HepG2 (cell line): ENCODE data around the gene FAM200B. TPM values are rescaled to one million over a fixed set of nuclear protein-coding genes. Genes with fewer than 3 reads are reported as not detected.

Experiments used
- ATAC-seq: fragments of 200-7000 bp; cut with Tn5 transposase; 3 replicates; pipeline ENCODE4 v1.9.1; 2020; ENCODE audit warnings: mild to moderate bottlenecking, moderate library complexity
- BruUV-seq: library from RNA; stranded (reverse); fragments of 400-500 nt; replicated peaks from 2 replicates; lab custom pipeline; 2021; lab: Mats Ljungman, UMichigan
- CTCF ChIA-PET: fragments of 300-600 bp; formaldehyde crosslinking; extraction: SDS; loops from one replicate; lab custom pipeline; 2021; ENCODE audit warnings: low total read pairs, inconsistent platforms, low intra/inter-chr PET ratio; lab: Yijun Ruan, JAX
- POLR2A ChIA-PET: fragments of 350-600 bp; sonication (Branson Sonifier 250); formaldehyde crosslinking; loops from one replicate; lab custom pipeline; 2020; ENCODE audit warnings: antibody characterized with exemption, inconsistent platforms; lab: Yijun Ruan, JAX
- DNase-seq: peaks from one replicate; pipeline ENCODE4 v3.0.0-alpha.2; 2015; ENCODE audit warnings: low spot score
- FAIRE-seq: peaks from 3 replicates; lab custom pipeline; 2011; peaks lifted over from hg19 to GRCh38; lab: Jason Lieb, UNC
- H2AFZ ChIP-seq: one replicate; pipeline ENCODE4 v1.6.1; 2011; ENCODE audit warnings: low read length, inconsistent platforms
- H3K27ac ChIP-seq: fragments of 300-600 bp; 3 replicates; pipeline ENCODE4 v1.8.0; 2011; ENCODE audit warnings: mixed run types, mild to moderate bottlenecking, mixed read lengths, low read length, inconsistent platforms; ENCODE audit not compliant: insufficient read depth; ENCODE audit errors: extremely low read length
- H3K27me3 ChIP-seq, 2 experiments: fragments of 200-600 bp in 1 of 2; 2 replicates in 1 of 2; 3 replicates in 1 of 2; pipeline versions ENCODE4 v1.6.0 to v1.8.0; 2011; ENCODE audit warnings: low read length in 2 of 2, mild to moderate bottlenecking in 2 of 2, moderate library complexity in 2 of 2, inconsistent platforms in 1 of 2; ENCODE audit not compliant: insufficient read depth in 2 of 2, control insufficient read depth in 1 of 2
- H3K36me3 ChIP-seq, 2 experiments: fragments of 200-600 bp in 1 of 2; replicated peaks in 1 of 2; 2 replicates in 1 of 2; 3 replicates in 1 of 2; pipeline versions ENCODE4 v1.5.1 to v1.8.0; 2011; ENCODE audit warnings: low read length in 2 of 2, inconsistent platforms in 1 of 2; ENCODE audit not compliant: insufficient read depth in 2 of 2, control insufficient read depth in 1 of 2
- H3K4me1 ChIP-seq: 2 replicates; pipeline ENCODE4 v1.5.1; 2012; ENCODE audit warnings: low read length, inconsistent platforms; ENCODE audit not compliant: insufficient read depth
- H3K4me2 ChIP-seq: 2 replicates; pipeline ENCODE4 v1.6.0; 2011; ENCODE audit warnings: low read depth, low read length, inconsistent platforms
- H3K4me3 ChIP-seq, 3 experiments: fragments of 200-600 bp in 1 of 3; sonication (generic), shearing (Covaris generic) in 1 of 3; replicated peaks in 1 of 3; 2 replicates each; pipeline ENCODE4 v1.5.1; 2011 to 2016; ENCODE audit warnings: low read length in 3 of 3, inconsistent platforms in 2 of 3, low read depth in 2 of 3, mild to moderate bottlenecking in 2 of 3, control low read depth in 1 of 3, mixed read lengths in 1 of 3; ENCODE audit not compliant: insufficient read depth in 1 of 3
- H3K79me2 ChIP-seq: one replicate; pipeline ENCODE4 v1.6.1; 2011; ENCODE audit warnings: low read length, inconsistent platforms; ENCODE audit not compliant: insufficient read depth
- H3K9ac ChIP-seq: 2 replicates; pipeline ENCODE4 v1.6.0; 2011; ENCODE audit warnings: mild to moderate bottlenecking, low read depth, low read length, inconsistent platforms; ENCODE audit not compliant: insufficient read depth
- H3K9me3 ChIP-seq: 2 replicates; pipeline ENCODE4 v1.5.1; 2012; ENCODE audit warnings: mild to moderate bottlenecking, low read length
- H4K20me1 ChIP-seq: 2 replicates; pipeline ENCODE4 v1.6.0; 2011; ENCODE audit warnings: inconsistent platforms, mild to moderate bottlenecking, low read length, moderate library complexity; ENCODE audit not compliant: insufficient read depth
- AGO2 ChIP-seq: fragments of 200-400 bp; formaldehyde crosslinking; optimal IDR thresholded peaks from 2 replicates; pipeline ENCODE3; 2017; ENCODE audit warnings: mild to moderate bottlenecking, low read depth, low read length, moderate library complexity
- DNMT1 ChIP-seq: sonication (generic); formaldehyde crosslinking; IDR thresholded peaks from 2 replicates; pipeline ENCODE4 v1.5.1; 2020; ENCODE audit warnings: mild to moderate bottlenecking, missing genetic modification reagents
- SMC3 ChIP-seq: IDR thresholded peaks from 2 replicates; pipeline ENCODE4 v1.6.1; 2011; ENCODE audit warnings: low read length, improper control_type of control experiment
- XBP1 ChIP-seq: sonication (generic); formaldehyde crosslinking; IDR thresholded peaks from 2 replicates; pipeline ENCODE4 v1.5.0; 2020; ENCODE audit warnings: missing genetic modification reagents
- XRCC5 ChIP-seq: fragments of 200-400 bp; formaldehyde crosslinking; optimal IDR thresholded peaks from 2 replicates; pipeline ENCODE3; 2017; ENCODE audit warnings: mild to moderate bottlenecking, low read length
- ZNF30 ChIP-seq: sonication (generic); formaldehyde crosslinking; IDR thresholded peaks from 2 replicates; pipeline ENCODE4 v1.5.0; 2020; ENCODE audit warnings: mild to moderate bottlenecking, missing genetic modification reagents
- ZNF552 ChIP-seq: sonication (generic); formaldehyde crosslinking; IDR thresholded peaks from 2 replicates; pipeline ENCODE4 v1.9.0; 2022; ENCODE audit warnings: missing genetic modification reagents, mild to moderate bottlenecking, borderline replicate concordance
- ZNF841 ChIP-seq: sonication (generic); formaldehyde crosslinking; IDR thresholded peaks from 2 replicates; pipeline ENCODE4 v1.8.1; 2023; ENCODE audit warnings: missing genetic modification reagents, borderline replicate concordance
- WGBS: methylation state at CpG from one replicate; pipeline ENCODE4 v1.1.6; 2017; ENCODE audit warnings: low lambda C conversion rate; 5-methylcytosine and 5-hydroxymethylcytosine counted together
- in situ Hi-C: cut with HindIII; loops from 2 replicates; pipeline ENCODE4 v1.10.0; 2017; ENCODE audit warnings: low pct_unique_long_range_greater_than_20kb; ENCODE audit not compliant: extremely low pct_ligation_motif_present
- intact Hi-C: fragments of 100-400 bp; cut with micrococcal nuclease; formaldehyde crosslinking; loops from one replicate; pipeline ENCODE4 v1.10.0; 2022; ENCODE audit not compliant: unreplicated experiment
- polyA plus RNA-seq, 8 experiments: library from polyadenylated mRNA; depleted of rRNA in 3 of 8; stranded (reverse) in 7 of 8; unstranded in 1 of 8; fragments of >200 nt; fragmentation: Illumina TruSeq in 4 of 8; extraction: Trizol in 4 of 8; gene quantifications; 2 replicates each; pipeline versions ENCODE4 v1.2.1 to v1.2.3, GENCODE V29; 2011 to 2016; ENCODE audit warnings: low read depth in 4 of 8, missing spikeins in 1 of 8, mixed read lengths in 1 of 8; ENCODE audit not compliant: insufficient read depth in 1 of 8
- total RNA-seq, 5 experiments: library from RNA; depleted of rRNA; stranded (reverse); fragments of >200 nt; fragmentation: Illumina TruSeq; extraction: Trizol; gene quantifications; 2 replicates each; pipeline ENCODE4 v1.2.3, GENCODE V29; 2016; ENCODE audit warnings: low read depth in 1 of 5
- TF ChIP-seq, protein P1 (sequence below): IDR thresholded peaks from 2 replicates; pipeline ENCODE4 v1.6.1; 2012; ENCODE audit warnings: low read depth, low read length, improper control_type of control experiment
- TF ChIP-seq, protein P2 (sequence below): sonication (generic); formaldehyde crosslinking; IDR thresholded peaks from 2 replicates; pipeline ENCODE4 v1.4.0; 2020; ENCODE audit warnings: low read depth, missing genetic modification reagents
- TF ChIP-seq, protein P3 (sequence below): sonication (generic); formaldehyde crosslinking; IDR thresholded peaks from 2 replicates; pipeline ENCODE4 v1.4.0; 2020; ENCODE audit warnings: mild to moderate bottlenecking, missing genetic modification reagents

The FAM200B gene
- total and polyA plus RNA-seq, 2 of the 13 experiments (the other 11 are each of a cell fraction or from before 2014, with no cell fraction given): 25.6 to 41.8 TPM

DNA sequence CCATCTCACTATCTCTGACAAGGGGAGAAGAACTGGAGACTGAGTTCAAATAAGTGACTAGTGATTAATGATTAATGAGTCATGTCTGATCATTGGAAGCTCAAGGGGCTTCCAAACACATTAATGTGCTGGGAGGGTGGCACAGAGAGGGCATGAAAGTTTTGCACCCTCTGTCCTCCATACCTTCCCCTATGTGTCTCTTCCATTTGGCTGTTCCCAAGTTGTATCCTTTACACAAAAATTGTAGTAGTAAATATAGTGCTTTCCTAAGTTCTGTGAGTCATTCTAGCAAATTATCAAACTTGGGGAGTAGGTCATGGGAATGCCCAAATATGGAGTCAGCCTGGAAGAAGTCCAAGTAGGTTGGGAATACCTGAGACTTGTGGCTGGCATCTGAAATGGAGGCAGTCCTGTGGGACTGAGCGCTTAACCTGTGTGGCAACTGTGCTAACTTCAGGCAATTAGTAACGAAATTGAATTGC, 4.1 kb upstream of the FAM200B start (continued):
- TF ChIP-seq, protein P1, sequence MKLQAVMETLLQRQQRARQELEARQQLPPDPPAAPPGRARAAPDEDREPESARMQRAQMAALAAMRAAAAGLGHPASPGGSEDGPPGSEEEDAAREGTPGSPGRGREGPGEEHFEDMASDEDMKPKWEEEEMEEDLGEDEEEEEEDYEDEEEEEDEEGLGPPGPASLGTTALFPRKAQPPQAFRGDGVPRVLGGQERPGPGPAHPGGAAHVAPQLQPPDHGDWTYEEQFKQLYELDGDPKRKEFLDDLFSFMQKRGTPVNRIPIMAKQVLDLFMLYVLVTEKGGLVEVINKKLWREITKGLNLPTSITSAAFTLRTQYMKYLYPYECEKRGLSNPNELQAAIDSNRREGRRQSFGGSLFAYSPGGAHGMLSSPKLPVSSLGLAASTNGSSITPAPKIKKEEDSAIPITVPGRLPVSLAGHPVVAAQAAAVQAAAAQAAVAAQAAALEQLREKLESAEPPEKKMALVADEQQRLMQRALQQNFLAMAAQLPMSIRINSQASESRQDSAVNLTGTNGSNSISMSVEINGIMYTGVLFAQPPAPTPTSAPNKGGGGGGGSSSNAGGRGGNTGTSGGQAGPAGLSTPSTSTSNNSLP: 0 out of 2 replicates have a peak, but pooled peaks have one; percentile 10
- no peak for TF ChIP-seq DNMT1 (CRISPR knock-in tag)
- TF ChIP-seq, protein P2, sequence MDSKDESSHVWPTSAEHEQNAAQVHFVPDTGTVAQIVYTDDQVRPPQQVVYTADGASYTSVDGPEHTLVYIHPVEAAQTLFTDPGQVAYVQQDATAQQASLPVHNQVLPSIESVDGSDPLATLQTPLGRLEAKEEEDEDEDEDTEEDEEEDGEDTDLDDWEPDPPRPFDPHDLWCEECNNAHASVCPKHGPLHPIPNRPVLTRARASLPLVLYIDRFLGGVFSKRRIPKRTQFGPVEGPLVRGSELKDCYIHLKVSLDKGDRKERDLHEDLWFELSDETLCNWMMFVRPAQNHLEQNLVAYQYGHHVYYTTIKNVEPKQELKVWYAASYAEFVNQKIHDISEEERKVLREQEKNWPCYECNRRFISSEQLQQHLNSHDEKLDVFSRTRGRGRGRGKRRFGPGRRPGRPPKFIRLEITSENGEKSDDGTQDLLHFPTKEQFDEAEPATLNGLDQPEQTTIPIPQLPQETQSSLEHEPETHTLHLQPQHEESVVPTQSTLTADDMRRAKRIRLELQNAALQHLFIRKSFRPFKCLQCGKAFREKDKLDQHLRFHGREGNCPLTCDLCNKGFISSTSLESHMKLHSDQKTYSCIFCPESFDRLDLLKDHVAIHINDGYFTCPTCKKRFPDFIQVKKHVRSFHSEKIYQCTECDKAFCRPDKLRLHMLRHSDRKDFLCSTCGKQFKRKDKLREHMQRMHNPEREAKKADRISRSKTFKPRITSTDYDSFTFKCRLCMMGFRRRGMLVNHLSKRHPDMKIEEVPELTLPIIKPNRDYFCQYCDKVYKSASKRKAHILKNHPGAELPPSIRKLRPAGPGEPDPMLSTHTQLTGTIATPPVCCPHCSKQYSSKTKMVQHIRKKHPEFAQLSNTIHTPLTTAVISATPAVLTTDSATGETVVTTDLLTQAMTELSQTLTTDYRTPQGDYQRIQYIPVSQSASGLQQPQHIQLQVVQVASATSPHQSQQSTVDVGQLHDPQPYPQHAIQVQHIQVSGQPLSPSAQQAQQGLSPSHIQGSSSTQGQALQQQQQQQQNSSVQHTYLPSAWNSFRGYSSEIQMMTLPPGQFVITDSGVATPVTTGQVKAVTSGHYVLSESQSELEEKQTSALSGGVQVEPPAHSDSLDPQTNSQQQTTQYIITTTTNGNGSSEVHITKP (CRISPR knock-in tag): peak; percentile 97
- TF ChIP-seq ZNF30 (CRISPR knock-in tag): no peak
- no peak for TF ChIP-seq SMC3
- TF ChIP-seq AGO2: no peak
- TF ChIP-seq, all 625 proteins: peak for 23

DNA sequence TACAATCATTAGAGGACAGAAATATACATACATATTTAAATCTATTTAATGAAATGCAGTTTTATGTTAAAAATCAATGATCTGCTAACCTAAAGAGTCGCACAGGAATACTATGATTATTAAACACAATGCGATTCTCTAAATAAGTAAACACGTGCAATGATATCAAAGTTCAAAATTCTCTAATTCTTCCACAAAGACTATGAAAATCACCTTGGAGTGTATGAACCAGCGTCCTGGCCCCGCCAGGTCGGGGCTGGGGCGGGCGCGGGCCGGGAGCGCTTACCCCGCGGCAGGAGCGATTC, 608 bp upstream of the FAM200B start:
- H3K4me3 ChIP-seq: peak overlapping the region; percentile 60 to 92 (median 83)
- no peak for FAIRE-seq
- H3K4me2 ChIP-seq: peak overlapping the region; percentile 43
- in situ Hi-C loops (no loop called here), intact Hi-C loops (loop anchor here (1.0 to 10.0 kb wide), 6 partner anchors 19 to 676 kb away; partner anchors contain the start of genes CPEB2 and TAPT1)
- CTCF ChIA-PET: no interaction called here
- POLR2A ChIA-PET: interaction anchor here (1.0 to 3.5 kb wide), 10 partner anchors 10 to 202 kb away, joined by 3 to 36 read pairs (median 8); partner anchors contain the start of gene FBXL5
- H3K79me2 ChIP-seq: peaks cover 76% of the 10 kb centered on the region
- peak overlapping the region; percentile 94 for H3K27ac ChIP-seq
- ATAC-seq: no peak
- H3K9me3 ChIP-seq: no peaks in the 10 kb centered on the region
- no peak overlapping the region for H2AFZ ChIP-seq
- peak overlapping the region; percentile 89 for H3K9ac ChIP-seq
- H3K27me3 ChIP-seq: no peaks in the 10 kb centered on the region; a peak in 1 of 5 replicates
- TSS peak; percentile 63 for BruUV-seq
- 3% methylated on average over 13 of the region's 14 CpGs for WGBS
- no peak for DNase-seq
- no peaks in the 10 kb centered on the region for H4K20me1 ChIP-seq
- peaks cover 0 to 11% of the 10 kb centered on the region in 2 experiments; a peak in 1 of 5 replicates for H3K36me3 ChIP-seq
- H3K4me1 ChIP-seq: peaks cover 67% of the 10 kb centered on the region
- 0 out of 2 replicates have a peak, but pooled peaks have one; percentile 4 for TF ChIP-seq ZNF841 (CRISPR knock-in tag)
- no peak for TF ChIP-seq XRCC5
- TF ChIP-seq XBP1 (CRISPR knock-in tag): no peak
- 0 out of 2 replicates have a peak, but pooled peaks have one; percentile 0 for TF ChIP-seq ZNF552 (CRISPR knock-in tag)
- TF ChIP-seq, protein P3, sequence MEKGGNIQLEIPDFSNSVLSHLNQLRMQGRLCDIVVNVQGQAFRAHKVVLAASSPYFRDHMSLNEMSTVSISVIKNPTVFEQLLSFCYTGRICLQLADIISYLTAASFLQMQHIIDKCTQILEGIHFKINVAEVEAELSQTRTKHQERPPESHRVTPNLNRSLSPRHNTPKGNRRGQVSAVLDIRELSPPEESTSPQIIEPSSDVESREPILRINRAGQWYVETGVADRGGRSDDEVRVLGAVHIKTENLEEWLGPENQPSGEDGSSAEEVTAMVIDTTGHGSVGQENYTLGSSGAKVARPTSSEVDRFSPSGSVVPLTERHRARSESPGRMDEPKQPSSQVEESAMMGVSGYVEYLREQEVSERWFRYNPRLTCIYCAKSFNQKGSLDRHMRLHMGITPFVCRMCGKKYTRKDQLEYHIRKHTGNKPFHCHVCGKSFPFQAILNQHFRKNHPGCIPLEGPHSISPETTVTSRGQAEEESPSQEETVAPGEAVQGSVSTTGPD (CRISPR knock-in tag): no peak
